Calu3 (cell line): ENCODE measurements around the gene LYPD6. TPM values are rescaled to one million over a fixed set of nuclear protein-coding genes. Genes with fewer than 3 reads are reported as not detected.

ENCODE experiments used
- BruUV-seq: library from RNA; stranded (reverse); fragments of 400-500 nt; replicated peaks from 2 replicates; lab custom pipeline; 2021; lab: Mats Ljungman, UMichigan
- CTCF ChIA-PET: fragments of 300-600 bp; sonication (Branson Sonifier 250); formaldehyde crosslinking; loops from one replicate; lab custom pipeline; 2022; ENCODE audit warnings: antibody characterized with exemption; lab: Charles Lee
- DNase-seq: peaks from one replicate; pipeline ENCODE4 v3.0.0; 2022
- H3K27ac Mint-ChIP-seq: one replicate; pipeline ENCODE4 v1.8.0; 2022; ENCODE audit warnings: mixed read lengths; ENCODE audit not compliant: unreplicated experiment
- H3K27me3 Mint-ChIP-seq: one replicate; pipeline ENCODE4 v1.8.0; 2022; ENCODE audit warnings: mixed read lengths; ENCODE audit not compliant: unreplicated experiment
- H3K36me3 Mint-ChIP-seq: one replicate; pipeline ENCODE4 v1.8.0; 2022; ENCODE audit warnings: mild to moderate bottlenecking, moderate library complexity, mixed read lengths; ENCODE audit not compliant: insufficient read depth, unreplicated experiment
- H3K4me1 Mint-ChIP-seq: one replicate; pipeline ENCODE4 v1.8.0; 2022; ENCODE audit warnings: mild to moderate bottlenecking, low read depth, mixed read lengths; ENCODE audit not compliant: unreplicated experiment
- H3K4me3 Mint-ChIP-seq: one replicate; pipeline ENCODE4 v1.8.0; 2022; ENCODE audit warnings: mild to moderate bottlenecking, low read depth, moderate library complexity, mixed read lengths; ENCODE audit not compliant: unreplicated experiment
- H3K9me3 Mint-ChIP-seq: one replicate; pipeline ENCODE4 v1.8.0; 2022; ENCODE audit warnings: low read depth, mixed read lengths; ENCODE audit not compliant: unreplicated experiment
- intact Hi-C: fragments of 100-400 bp; cut with micrococcal nuclease; formaldehyde crosslinking; loops from one replicate; pipeline ENCODE4 v1.10.0; 2022; ENCODE audit not compliant: unreplicated experiment
- total RNA-seq: library from RNA; stranded (reverse); gene quantifications from 2 replicates; pipeline ENCODE4 v1.2.3, GENCODE V29; 2022
- TF ChIP-seq, protein P1 (sequence below): fragments of 200-600 bp; IDR thresholded peaks from one replicate; pipeline ENCODE4 v1.8.0; 2022; ENCODE audit warnings: antibody characterized with exemption; ENCODE audit not compliant: unreplicated experiment

LYPD6 gene
- total RNA-seq, 1 experiment from 2014 or later = 3.4 TPM

DNA sequence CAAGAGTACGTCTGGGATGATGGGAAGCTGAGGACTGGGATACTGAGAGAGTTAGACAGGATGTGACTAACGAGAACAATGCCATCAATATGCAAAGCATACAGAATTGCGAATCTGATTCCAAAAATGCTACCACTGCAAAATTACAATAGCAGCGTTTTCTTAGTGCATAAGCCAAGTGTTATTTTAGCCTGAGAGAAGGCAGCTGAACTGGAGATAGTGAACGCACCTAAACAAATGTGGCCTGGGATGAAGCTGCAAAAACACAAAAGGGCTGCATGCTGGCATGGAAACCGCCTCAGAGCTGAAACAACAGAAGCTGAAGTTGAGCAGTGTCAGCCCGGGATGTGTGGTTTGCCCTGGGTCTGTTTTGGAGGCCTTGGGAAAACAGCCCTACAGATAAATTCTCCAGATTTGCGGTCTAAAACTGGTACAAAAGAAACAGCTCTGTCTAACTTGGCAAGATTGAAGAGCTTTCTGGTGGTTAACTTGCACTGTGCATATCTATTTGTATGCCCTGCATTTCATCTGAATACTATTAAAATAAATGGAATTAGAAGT is 45.5 kb downstream of the LYPD6 start:
- DNase-seq = no peak
- intact Hi-C loops = no loop called here
- Mint-ChIP-seq H3K27me3 (peaks cover 16% of the 10 kb centered on the region), H3K4me3 (no peak overlapping the region), H3K36me3 (no peaks in the 10 kb centered on the region), H3K9me3 (no peaks in the 10 kb centered on the region), H3K27ac (no peak overlapping the region), H3K4me1 (no peaks in the 10 kb centered on the region)
- BruUV-seq = no TSS peak
- TF ChIP-seq, protein P1, sequence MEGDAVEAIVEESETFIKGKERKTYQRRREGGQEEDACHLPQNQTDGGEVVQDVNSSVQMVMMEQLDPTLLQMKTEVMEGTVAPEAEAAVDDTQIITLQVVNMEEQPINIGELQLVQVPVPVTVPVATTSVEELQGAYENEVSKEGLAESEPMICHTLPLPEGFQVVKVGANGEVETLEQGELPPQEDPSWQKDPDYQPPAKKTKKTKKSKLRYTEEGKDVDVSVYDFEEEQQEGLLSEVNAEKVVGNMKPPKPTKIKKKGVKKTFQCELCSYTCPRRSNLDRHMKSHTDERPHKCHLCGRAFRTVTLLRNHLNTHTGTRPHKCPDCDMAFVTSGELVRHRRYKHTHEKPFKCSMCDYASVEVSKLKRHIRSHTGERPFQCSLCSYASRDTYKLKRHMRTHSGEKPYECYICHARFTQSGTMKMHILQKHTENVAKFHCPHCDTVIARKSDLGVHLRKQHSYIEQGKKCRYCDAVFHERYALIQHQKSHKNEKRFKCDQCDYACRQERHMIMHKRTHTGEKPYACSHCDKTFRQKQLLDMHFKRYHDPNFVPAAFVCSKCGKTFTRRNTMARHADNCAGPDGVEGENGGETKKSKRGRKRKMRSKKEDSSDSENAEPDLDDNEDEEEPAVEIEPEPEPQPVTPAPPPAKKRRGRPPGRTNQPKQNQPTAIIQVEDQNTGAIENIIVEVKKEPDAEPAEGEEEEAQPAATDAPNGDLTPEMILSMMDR = no peak
- CTCF ChIA-PET = no interaction called here

DNA sequence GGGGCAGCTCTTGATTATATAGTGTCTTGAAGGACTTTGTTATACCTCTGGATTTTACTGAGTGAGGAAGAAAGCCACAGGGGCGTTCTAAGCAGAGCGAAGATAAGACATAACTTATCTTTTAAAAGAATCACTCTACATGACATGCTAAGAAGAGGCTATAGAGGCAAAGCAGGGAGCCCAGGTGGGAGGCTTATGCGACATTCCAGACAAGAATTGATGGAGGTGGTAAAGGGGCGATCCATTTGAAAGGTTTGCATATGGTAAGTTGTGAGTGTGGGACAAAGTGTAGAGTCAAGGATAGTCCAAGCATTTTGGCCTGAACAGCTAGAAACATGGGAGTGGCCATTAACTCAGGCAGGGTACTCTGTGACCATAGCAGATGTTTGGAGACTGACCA is 49.8 kb downstream of the LYPD6 start:
- peaks cover 3% of the 10 kb centered on the region for H3K27me3 Mint-ChIP-seq
- no peak overlapping the region for H3K27ac Mint-ChIP-seq
- TF ChIP-seq, protein P1 = no peak
- CTCF ChIA-PET = interaction anchor here (0.5 kb wide), 1 partner anchor 18 kb away, joined by 3 read pairs; no protein-coding TSS in a partner anchor
- no peak overlapping the region for H3K4me3 Mint-ChIP-seq
- no peak for DNase-seq
- H3K36me3 Mint-ChIP-seq = no peaks in the 10 kb centered on the region
- intact Hi-C loops = no loop called here
- no peaks in the 10 kb centered on the region for H3K4me1 Mint-ChIP-seq
- no TSS peak for BruUV-seq
- H3K9me3 Mint-ChIP-seq = no peaks in the 10 kb centered on the region

DNA sequence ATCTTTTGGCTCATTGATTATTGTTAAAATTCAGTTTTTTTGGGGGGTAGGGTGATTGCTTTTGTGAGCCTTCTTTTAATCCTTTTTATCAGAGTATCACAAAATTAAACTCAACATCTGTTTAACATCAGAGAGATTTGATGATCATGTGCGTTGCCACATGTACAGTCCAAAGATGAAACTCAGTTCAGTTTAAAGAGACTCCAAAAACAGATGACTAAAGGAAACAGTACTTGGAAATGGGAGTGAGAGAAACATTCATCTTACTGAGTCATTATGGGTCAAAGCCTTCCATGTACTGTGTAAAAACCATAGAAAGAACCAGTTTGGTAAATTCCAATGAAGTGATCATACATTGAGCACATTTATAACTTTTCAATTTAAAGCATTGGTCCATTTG is 53.0 kb downstream of the LYPD6 start:
- H3K4me3 Mint-ChIP-seq = no peak overlapping the region
- H3K4me1 Mint-ChIP-seq = no peaks in the 10 kb centered on the region
- H3K9me3 Mint-ChIP-seq = no peaks in the 10 kb centered on the region
- no peak overlapping the region for H3K27ac Mint-ChIP-seq
- no peak for DNase-seq
- no TSS peak for BruUV-seq
- intact Hi-C loops = no loop called here
- TF ChIP-seq, protein P1 = no peak
- H3K36me3 Mint-ChIP-seq = no peaks in the 10 kb centered on the region
- peaks cover 12% of the 10 kb centered on the region for H3K27me3 Mint-ChIP-seq
- CTCF ChIA-PET = no interaction called here

DNA sequence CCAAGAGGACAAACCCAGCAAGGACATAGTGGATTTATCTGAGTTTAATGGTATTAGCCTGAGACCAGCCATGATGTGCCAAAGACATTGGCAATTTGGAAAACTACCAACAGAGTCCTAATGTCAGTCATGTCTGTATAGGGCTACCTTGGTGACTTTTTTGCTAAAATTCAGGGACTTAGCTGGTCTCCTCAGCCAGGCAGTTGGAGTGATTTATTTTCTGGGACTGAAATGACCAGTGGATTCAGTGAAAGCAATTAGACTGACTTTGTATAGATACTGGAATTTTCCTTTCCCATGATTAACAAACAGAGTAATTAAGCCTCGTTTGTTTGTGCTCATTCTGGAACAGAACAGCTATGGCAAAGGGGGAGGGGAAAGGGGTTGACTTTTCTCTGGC is 55.0 kb downstream of the LYPD6 start:
- Mint-ChIP-seq H3K27me3 (peaks cover 12% of the 10 kb centered on the region), H3K9me3 (no peaks in the 10 kb centered on the region), H3K4me3 (no peak overlapping the region), H3K4me1 (no peaks in the 10 kb centered on the region), H3K27ac (no peak overlapping the region), H3K36me3 (no peaks in the 10 kb centered on the region)
- CTCF ChIA-PET = no interaction called here
- TF ChIP-seq, protein P1 = no peak
- no peak for DNase-seq
- intact Hi-C loops = no loop called here
- BruUV-seq = no TSS peak
